NB4 (cell line): ENCODE measurements around the gene MMD2.

ENCODE experiments used
- POLR2A ChIP-seq: IDR thresholded peaks from 2 replicates; pipeline ENCODE4 v1.6.1; 2011; ENCODE audit warnings: mild to moderate bottlenecking; ENCODE audit not compliant: insufficient read length; ENCODE audit errors: extremely low read depth
- TF ChIP-seq, protein P1 (sequence below): IDR thresholded peaks from one replicate; pipeline ENCODE4 v1.5.1; 2012; ENCODE audit warnings: low read depth, low read length

- TF ChIP-seq, protein P1, sequence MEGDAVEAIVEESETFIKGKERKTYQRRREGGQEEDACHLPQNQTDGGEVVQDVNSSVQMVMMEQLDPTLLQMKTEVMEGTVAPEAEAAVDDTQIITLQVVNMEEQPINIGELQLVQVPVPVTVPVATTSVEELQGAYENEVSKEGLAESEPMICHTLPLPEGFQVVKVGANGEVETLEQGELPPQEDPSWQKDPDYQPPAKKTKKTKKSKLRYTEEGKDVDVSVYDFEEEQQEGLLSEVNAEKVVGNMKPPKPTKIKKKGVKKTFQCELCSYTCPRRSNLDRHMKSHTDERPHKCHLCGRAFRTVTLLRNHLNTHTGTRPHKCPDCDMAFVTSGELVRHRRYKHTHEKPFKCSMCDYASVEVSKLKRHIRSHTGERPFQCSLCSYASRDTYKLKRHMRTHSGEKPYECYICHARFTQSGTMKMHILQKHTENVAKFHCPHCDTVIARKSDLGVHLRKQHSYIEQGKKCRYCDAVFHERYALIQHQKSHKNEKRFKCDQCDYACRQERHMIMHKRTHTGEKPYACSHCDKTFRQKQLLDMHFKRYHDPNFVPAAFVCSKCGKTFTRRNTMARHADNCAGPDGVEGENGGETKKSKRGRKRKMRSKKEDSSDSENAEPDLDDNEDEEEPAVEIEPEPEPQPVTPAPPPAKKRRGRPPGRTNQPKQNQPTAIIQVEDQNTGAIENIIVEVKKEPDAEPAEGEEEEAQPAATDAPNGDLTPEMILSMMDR, result no peak
- no peak for TF ChIP-seq POLR2A
These were observed 30.0 kb downstream of the MMD2 start for GRCh38 chr7:4929005-4929404.
